Left cardiac atrium (tissue), 4 donors: ENCODE results near the gene AP5B1. TPM values are rescaled to one million over a fixed set of nuclear protein-coding genes. Genes with fewer than 3 reads are reported as not detected.

ENCODE experiments used
- ATAC-seq, 2 donors: fragments of 200-7000 bp; cut with Tn5 transposase; one replicate each; pipeline ENCODE4 v1.9.1; 2020; ENCODE audit warnings: mild to moderate bottlenecking in 2 of 2, moderate library complexity in 2 of 2
- DNase-seq: peaks from one replicate; pipeline ENCODE4 v3.0.0-alpha.2; 2020
- intact Hi-C, 2 donors: fragments of 100-400 bp; cut with DNase I; formaldehyde crosslinking; loops; one replicate each; pipeline versions ENCODE4 v1.14.1 to v1.15.1; 2022 to 2023
- total RNA-seq, 2 donors: library from RNA; stranded (reverse); fragmentation: NEBNext Ultra II Directional; extraction: Animal tissue kit (Norgen Biotek cat#: 25700); gene quantifications; one replicate each; pipeline ENCODE4 v1.2.1, GENCODE V29; 2021
- donor health status: DM: no; HTN: yes; CAD: no.
- donor health status: DM: no; HTN: yes; CAD: no; lungs with severe emphysema.
- donor health status: DM: yes; HTN: yes; CAD: no.
- donor health status: Dilated cardiomyopathy.

Gene AP5B1
- total RNA-seq, 2 donors from 2014 or later: 9.2 to 15.0 TPM

- no peak for DNase-seq
- no peak for ATAC-seq
- intact Hi-C loops: no loop called here
Measured at GRCh38 chr11:65789230-65790103, 8.7 kb upstream of the AP5B1 start.

GRCh38 chr11:65788821-65789220, 8.0 kb upstream of the AP5B1 start:
- ATAC-seq: no peak
- intact Hi-C loops: no loop called here
- DNase-seq: no peak

DNA sequence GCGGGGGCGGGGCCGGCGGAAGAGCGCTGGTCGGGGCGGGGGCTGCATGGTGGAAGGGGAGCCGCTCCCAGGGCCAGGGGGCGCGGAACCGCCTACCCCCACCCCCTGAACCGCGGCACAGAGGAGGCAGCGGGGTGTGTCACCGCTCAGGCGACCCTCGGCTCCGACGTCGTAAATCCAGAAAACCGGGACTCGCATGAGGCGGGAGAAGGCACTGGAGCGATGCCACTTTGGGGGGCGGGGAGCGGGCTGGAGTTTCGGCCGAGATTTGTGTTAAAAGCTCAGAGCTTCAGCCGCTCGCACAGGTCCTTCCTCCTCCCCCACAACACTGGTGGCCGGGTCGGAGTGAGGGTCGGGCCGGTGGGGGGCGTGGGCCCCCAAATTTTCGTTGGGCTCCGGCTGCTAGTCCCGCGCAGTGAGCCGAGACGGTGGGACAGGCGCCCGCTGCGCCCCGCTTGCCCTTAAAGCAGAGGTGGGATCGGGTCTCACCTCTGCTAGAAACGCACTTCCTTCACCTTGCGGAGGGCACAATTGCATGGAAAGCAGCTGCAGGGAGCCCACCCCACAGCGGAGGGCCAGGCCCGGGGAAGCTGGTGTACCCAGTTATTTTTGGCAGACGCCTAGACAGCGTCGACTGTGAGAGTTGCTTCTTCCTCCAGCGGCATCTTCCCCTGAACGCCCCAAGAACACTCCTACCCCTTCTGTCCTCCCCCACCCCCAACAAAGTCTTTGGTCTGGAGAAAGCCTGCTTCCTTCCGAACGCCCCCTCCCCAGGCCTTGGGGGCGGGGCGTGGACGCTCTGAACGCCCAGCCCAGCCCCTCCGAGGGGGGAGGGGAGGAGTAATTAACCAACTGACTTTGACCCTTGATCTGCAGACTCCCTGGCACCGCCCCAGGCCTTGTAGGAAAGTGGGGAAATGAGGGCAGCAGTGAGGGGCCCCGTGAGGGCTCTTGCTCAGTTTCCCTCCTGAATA, 7.2 kb upstream of the AP5B1 start:
- intact Hi-C loops: no loop called here
- no peak for ATAC-seq

DNA sequence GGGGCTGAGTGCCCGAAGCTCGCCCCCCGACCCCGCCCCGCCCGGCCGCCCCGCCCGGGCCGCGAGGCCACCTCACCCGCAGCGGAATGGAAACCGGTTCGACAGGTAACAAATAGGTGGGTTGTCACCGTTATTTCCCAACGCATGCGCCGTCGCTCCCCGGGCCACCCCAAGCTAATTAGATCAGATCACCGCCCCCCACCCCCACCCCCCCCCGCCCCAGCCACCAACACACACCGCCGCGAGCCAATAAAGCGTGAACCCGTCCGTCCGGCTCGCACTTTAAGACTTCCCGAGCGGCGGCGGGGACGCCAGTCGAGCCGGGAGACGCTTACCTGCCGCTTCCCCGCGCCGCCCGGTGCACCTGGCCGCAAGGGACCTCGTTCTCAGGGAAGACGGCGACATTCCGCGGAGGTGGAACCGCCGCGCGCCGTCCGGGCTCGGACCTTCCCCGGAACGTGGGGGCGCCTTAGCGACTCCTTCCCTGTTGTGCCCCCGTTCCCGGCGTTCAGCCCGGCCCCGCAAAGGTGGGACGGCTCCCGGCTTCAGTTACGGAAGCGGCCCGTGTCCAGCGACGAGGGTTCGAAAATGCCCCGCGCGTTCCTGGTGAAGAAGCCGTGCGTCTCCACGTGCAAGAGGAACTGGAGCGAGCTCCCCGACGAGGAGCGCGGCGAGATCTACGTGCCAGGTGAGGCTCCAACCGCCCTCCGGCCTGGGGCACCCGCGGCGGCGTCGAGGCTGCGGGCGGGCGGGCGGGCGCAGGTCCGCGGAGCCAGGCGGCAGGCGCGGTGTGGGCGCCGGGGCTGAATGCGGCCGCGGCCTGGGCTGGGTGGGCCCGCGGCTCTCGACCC, 6.2 kb upstream of the AP5B1 start, which contains the start of gene OVOL1:
Gene OVOL1, plus strand, starts transcription at position 278 of the 851 bp plus-strand sequence. Its CDS starts 311 bp downstream, at position 589.
- ATAC-seq (no peak), DNase-seq (no peak)
- intact Hi-C loops: no loop called here

More for the DNA sequence above, 7.2 kb upstream of the AP5B1 start:
- DNase-seq: no peak

- intact Hi-C loops: no loop called here
- ATAC-seq (peak in 1 of 2 donors; percentile 6), DNase-seq (no peak)
Measured at GRCh38 chr11:65786008-65786785, 5.4 kb upstream of the AP5B1 start.

GRCh38 chr11:65785319-65786007, 4.7 kb upstream of the AP5B1 start:
- ATAC-seq (no peak), DNase-seq (no peak)
- intact Hi-C loops: no loop called here

DNA sequence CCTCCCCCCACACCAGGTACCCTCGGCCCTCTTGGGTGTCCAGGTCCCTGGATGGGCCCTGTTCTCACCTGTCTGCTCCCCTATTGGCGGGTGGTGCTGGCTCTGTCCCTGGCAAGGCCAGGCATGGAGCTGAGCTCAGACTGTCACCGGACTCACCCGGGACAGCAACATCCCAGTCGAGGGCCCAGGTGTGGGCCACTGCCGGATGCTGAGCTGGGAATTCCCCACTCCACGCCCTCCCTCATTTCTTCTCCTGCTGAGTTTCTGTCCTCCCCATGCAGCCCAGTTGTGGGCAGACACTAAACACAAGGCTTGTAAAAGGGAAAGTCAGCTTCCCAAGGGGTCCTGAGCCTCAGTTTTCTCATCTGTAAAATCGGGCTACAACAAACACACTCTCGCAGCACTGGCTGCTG, 2.0 kb upstream of the AP5B1 start:
- DNase-seq (no peak), ATAC-seq (no peak)
- intact Hi-C loops: loop anchor here in 1 of 2 donors (5.0 kb wide), 1 partner anchor 34 kb away; no protein-coding TSS in a partner anchor

DNA sequence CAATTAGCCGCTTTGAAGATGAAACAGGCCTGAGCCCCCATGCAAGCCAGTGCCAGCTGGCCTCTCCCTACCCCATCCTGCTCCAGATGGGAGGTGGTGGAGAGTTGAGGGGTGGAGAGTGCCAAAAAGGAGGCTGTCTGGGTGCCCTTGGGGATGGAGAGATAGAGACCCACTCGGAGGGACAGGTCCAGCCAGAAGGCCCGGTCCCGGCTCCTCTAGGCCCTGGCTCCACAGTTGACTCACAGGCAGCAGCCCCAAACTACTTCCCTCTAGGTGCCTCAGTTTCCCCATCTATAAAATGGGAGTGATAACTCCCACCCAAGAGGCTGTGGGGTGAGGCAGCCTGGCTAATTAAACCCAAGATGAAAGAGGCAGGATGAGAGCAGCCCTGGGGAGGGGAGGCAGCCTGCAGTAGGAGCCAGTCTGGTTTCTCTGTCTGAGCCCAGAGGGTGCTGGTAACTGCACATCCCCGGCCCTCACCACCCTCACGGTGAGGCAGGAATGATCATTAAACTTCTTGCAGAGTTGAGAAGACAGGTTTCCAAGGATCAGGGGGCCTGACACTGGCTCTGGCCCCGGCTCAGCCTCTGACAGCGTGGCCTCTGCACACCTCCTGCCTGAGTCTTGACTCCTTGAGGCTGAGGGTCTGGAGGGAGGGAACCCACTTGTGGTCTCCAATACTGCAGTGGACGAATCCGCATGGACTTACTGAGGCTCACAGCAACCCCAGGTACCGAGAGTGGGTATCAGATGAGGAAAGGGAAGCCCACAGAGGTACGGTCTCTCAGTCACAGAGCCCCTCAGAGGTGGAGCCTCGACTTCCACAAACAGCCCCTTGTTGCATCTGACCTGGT, 1.4 kb upstream of the AP5B1 start:
- intact Hi-C loops: loop anchor here in 1 of 2 donors (5.0 kb wide), 1 partner anchor 35 kb away; no protein-coding TSS in a partner anchor
- ATAC-seq: no peak
- no peak for DNase-seq

GRCh38 chr11:65781152-65781961, 581 bp upstream of the AP5B1 start:
- DNase-seq (peak; percentile 47), ATAC-seq (peak; percentile 25 to 38)
- intact Hi-C loops: loop anchor here in 1 of 2 donors (5.0 kb wide), 1 partner anchor 36 kb away; no protein-coding TSS in a partner anchor

DNA sequence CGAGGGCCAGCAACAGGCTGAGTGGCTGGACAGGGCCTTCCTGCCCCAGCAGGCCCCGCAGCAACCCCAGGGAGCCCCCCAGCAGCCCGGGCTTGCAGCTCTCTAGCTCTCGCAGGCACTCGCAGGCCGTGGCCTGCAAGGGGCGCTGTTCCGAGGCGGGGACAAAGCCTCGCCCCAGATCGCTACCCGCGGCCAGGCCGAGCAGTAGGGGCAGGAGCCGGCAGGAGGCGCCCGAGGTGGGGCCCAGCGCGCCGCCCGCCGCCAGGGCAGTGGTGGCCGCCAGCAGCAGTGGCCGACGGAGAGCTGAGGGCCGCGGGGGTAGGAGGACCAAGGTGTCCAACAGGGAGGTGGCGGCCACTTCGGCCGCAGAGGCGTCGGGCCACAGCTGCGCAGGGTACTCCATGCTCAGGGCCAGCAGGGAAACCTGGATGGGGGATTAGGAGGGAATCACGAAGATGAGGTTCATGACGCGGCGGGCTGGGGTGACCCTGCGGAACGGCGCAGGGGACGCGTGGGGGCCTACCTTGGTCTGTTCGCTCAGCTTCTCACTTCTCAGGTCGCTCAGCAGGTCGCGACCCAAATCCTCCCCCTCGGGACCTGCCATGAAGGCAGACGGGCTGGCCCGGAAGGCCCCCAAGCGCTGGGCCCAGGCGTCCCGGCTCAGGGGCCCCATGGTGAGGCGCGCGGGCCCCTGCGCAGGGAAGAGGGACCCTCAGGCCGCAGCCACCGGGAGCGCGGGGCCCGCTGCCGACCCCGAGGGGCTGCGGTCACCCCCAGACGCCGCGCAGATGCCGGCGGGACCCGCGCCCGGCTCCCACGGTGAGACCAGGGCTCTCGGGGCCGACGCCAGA, 632 bp downstream of the AP5B1 start:
- ATAC-seq: peak; percentile 83 to 89
- DNase-seq: peak; percentile 83
- intact Hi-C loops: loop anchor here in 1 of 2 donors (5.0 to 10.0 kb wide), 3 partner anchors 37 to 205 kb away; partner anchors contain the start of gene KAT5

DNA sequence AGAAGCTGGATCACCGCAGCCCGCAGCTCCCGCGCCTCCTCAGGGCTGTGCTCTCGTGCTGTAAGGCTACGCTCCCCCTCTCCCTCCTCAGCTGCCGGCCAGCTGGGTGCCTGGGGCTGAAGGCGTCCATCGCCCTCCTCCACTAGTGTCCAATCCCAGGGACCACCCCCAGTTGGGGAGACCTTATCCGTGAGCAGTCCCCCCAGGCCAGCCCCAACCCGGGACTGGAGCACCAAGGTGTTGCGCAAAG, 1.2 kb downstream of the AP5B1 start:
- no peak for ATAC-seq
- intact Hi-C loops: loop anchor here in 1 of 2 donors (10.0 kb wide), 2 partner anchors 65 to 205 kb away; partner anchors contain the start of gene KAT5
- no peak for DNase-seq

GRCh38 chr11:65778901-65779668, 1.7 kb downstream of the AP5B1 start:
- DNase-seq (no peak), ATAC-seq (no peak)
- intact Hi-C loops: loop anchor here in 1 of 2 donors (10.0 kb wide), 2 partner anchors 64 to 206 kb away; partner anchors contain the start of gene KAT5

GRCh38 chr11:65778431-65778900, 2.3 kb downstream of the AP5B1 start:
- no peak for ATAC-seq
- intact Hi-C loops: loop anchor here in 1 of 2 donors (10.0 kb wide), 2 partner anchors 64 to 206 kb away; partner anchors contain the start of gene KAT5
- no peak for DNase-seq
